HCT116 (cell line): ENCODE results near the gene SLC40A1.

Experiments
- CEBPB ChIP-seq: IDR thresholded peaks from 2 replicates; pipeline ENCODE4 v1.6.1; 2012; ENCODE audit warnings: low read depth
- ELF1 ChIP-seq: IDR thresholded peaks from 2 replicates; pipeline ENCODE4 v1.6.1; 2012; ENCODE audit warnings: low read depth, borderline replicate concordance
- EZH2 ChIP-seq: fragments of 200-600 bp; sonication (generic); IDR thresholded peaks from 2 replicates; pipeline ENCODE4 v1.6.1; 2017; ENCODE audit warnings: antibody characterized with exemption, mixed run types
- EZH2phosphoT487 ChIP-seq: fragments of 200-600 bp; IDR thresholded peaks from 2 replicates; pipeline ENCODE4 v1.6.1; 2018; ENCODE audit warnings: antibody characterized with exemption, borderline replicate concordance
- JUND ChIP-seq: IDR thresholded peaks from 2 replicates; pipeline ENCODE4 v1.6.1; 2012
- POLR2A ChIP-seq: IDR thresholded peaks from 2 replicates; pipeline ENCODE4 v1.7.0; 2011; ENCODE audit warnings: borderline replicate concordance; ENCODE audit not compliant: insufficient read depth, insufficient read length; ENCODE audit errors: extremely low read depth
- POLR2AphosphoS5 ChIP-seq: IDR thresholded peaks from 2 replicates; pipeline ENCODE4 v1.6.1; 2011; ENCODE audit warnings: mild to moderate bottlenecking, low read depth, low read length, moderate library complexity
- RAD21 ChIP-seq: IDR thresholded peaks from 2 replicates; pipeline ENCODE4 v1.6.1; 2012; ENCODE audit warnings: low read depth, mild to moderate bottlenecking
- SRF ChIP-seq: IDR thresholded peaks from 2 replicates; pipeline ENCODE4 v1.6.1; 2012; ENCODE audit warnings: low read depth
- TCF7L2 ChIP-seq: IDR thresholded peaks from 2 replicates; pipeline ENCODE4 v1.7.0; 2011; ENCODE audit warnings: borderline replicate concordance, inconsistent platforms; ENCODE audit not compliant: insufficient read depth, insufficient read length; ENCODE audit errors: extremely low read depth
- TF ChIP-seq, protein P1 (sequence below): IDR thresholded peaks from 2 replicates; pipeline ENCODE4 v1.6.1; 2012
- TF ChIP-seq, protein P2 (sequence below), 3 experiments: fragments of 200-600 bp in 1 of 3; sonication (generic) in 1 of 3; IDR thresholded peaks in 2 of 3; conservative IDR thresholded peaks in 1 of 3; 2 replicates each; pipeline ENCODE4 v1.5.1; 2012 to 2017; ENCODE audit warnings: low read depth in 2 of 3, low read length in 2 of 3, antibody characterized with exemption in 1 of 3, borderline replicate concordance in 1 of 3, control low read depth in 1 of 3, mild to moderate bottlenecking in 1 of 3, mixed read lengths in 1 of 3, mixed run types in 1 of 3, moderate library complexity in 1 of 3; ENCODE audit not compliant: insufficient read depth in 1 of 3
- TF ChIP-seq, protein P3 (sequence below): IDR thresholded peaks from 2 replicates; pipeline ENCODE4 v1.6.1; 2012
- TF ChIP-seq, protein P4 (sequence below): IDR thresholded peaks from 2 replicates; pipeline ENCODE4 v1.6.1; 2011; ENCODE audit warnings: mild to moderate bottlenecking, low read length, moderate library complexity; ENCODE audit not compliant: insufficient replicate concordance; ENCODE audit errors: extremely low read depth

DNA sequence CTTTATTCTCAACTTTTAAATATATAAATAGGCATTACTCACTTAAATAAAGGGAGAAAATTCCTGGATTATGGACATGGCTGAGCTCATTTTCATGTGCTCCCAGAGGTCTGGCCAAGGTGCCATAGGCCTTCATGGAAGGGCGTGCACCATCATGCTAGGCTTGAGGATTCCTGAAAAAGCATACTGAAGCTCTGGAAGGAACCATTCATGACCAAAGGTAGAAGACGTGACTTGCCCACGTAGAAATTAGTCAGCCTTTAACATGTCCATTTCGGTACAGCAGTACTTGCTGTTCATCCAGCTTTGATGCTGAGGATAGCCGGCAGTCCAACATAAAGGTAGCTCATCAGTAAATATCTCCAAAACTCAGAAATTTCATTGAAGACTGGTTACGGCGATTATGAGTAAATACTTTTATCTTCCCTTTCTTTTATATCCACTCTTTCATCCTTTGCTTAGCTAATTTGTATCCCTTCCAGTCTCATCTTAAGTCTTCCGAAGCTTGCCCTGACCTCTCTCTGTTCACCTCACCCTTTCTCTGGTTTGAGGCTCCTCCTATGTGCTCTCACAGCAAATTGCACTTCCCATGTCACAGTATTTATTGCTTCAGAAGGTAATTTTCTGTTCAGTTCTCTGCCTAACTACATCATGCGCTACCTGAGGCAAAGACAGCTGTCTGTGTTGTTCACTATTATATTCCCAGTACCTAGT, 48.4 kb upstream of the SLC40A1 start:
- TF ChIP-seq POLR2A (no peak), JUND (no peak), SRF (no peak), EZH2 (no peak), POLR2AphosphoS5 (no peak), ELF1 (no peak), RAD21 (peak; percentile 34; the same call in 1 of the 2 replicates), CEBPB (no peak), TCF7L2 (no peak), EZH2phosphoT487 (no peak)
- TF ChIP-seq, protein P1, sequence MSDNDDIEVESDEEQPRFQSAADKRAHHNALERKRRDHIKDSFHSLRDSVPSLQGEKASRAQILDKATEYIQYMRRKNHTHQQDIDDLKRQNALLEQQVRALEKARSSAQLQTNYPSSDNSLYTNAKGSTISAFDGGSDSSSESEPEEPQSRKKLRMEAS = no peak
- TF ChIP-seq, protein P2, sequence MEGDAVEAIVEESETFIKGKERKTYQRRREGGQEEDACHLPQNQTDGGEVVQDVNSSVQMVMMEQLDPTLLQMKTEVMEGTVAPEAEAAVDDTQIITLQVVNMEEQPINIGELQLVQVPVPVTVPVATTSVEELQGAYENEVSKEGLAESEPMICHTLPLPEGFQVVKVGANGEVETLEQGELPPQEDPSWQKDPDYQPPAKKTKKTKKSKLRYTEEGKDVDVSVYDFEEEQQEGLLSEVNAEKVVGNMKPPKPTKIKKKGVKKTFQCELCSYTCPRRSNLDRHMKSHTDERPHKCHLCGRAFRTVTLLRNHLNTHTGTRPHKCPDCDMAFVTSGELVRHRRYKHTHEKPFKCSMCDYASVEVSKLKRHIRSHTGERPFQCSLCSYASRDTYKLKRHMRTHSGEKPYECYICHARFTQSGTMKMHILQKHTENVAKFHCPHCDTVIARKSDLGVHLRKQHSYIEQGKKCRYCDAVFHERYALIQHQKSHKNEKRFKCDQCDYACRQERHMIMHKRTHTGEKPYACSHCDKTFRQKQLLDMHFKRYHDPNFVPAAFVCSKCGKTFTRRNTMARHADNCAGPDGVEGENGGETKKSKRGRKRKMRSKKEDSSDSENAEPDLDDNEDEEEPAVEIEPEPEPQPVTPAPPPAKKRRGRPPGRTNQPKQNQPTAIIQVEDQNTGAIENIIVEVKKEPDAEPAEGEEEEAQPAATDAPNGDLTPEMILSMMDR (IDR thresholded peaks at IDR 0.05 in 2 of 3, conservative IDR thresholded peaks at IDR 0.05 in 1 of 3; ENCODE audit: borderline replicate concordance in 1 of 3, insufficient read depth in 1 of 3, low read depth in 2 of 3, low read length in 2 of 3) = no peak
- TF ChIP-seq, protein P3, sequence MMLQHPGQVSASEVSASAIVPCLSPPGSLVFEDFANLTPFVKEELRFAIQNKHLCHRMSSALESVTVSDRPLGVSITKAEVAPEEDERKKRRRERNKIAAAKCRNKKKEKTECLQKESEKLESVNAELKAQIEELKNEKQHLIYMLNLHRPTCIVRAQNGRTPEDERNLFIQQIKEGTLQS = no peak
- TF ChIP-seq, protein P4, sequence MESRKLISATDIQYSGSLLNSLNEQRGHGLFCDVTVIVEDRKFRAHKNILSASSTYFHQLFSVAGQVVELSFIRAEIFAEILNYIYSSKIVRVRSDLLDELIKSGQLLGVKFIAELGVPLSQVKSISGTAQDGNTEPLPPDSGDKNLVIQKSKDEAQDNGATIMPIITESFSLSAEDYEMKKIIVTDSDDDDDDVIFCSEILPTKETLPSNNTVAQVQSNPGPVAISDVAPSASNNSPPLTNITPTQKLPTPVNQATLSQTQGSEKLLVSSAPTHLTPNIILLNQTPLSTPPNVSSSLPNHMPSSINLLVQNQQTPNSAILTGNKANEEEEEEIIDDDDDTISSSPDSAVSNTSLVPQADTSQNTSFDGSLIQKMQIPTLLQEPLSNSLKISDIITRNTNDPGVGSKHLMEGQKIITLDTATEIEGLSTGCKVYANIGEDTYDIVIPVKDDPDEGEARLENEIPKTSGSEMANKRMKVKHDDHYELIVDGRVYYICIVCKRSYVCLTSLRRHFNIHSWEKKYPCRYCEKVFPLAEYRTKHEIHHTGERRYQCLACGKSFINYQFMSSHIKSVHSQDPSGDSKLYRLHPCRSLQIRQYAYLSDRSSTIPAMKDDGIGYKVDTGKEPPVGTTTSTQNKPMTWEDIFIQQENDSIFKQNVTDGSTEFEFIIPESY = no peak
